Ascending aorta (tissue), 2 donors: Measurements from ENCODE around the gene PTGIS. TPM values are rescaled to one million over a fixed set of nuclear protein-coding genes. Genes with fewer than 3 reads are reported as not detected.

ENCODE experiments used
- DNase-seq, 2 donors: peaks; one replicate each; pipeline ENCODE4 v3.0.0-alpha.2; 2019; ENCODE audit warnings: low spot score in 2 of 2
- H3K27ac ChIP-seq, 2 donors: fragments of 200-600 bp; sonication (generic); one replicate each; pipeline ENCODE4 v1.5.1; 2016 to 2017; ENCODE audit warnings: mild to moderate bottlenecking in 1 of 2
- H3K27me3 ChIP-seq: fragments of 200-600 bp; sonication (generic); one replicate; pipeline ENCODE4 v1.5.1; 2017
- H3K36me3 ChIP-seq, 2 donors: fragments of 200-600 bp; sonication (generic); one replicate each; pipeline ENCODE4 v1.5.1; 2016
- H3K4me1 ChIP-seq, 2 donors: fragments of 200-600 bp; sonication (generic); one replicate each; pipeline ENCODE4 v1.5.1; 2016 to 2017; ENCODE audit warnings: mild to moderate bottlenecking in 1 of 2
- H3K4me3 ChIP-seq, 2 donors: fragments of 200-600 bp; sonication (generic); one replicate each; pipeline ENCODE4 v1.5.1; 2016 to 2017; ENCODE audit warnings: mild to moderate bottlenecking in 1 of 2
- H3K9me3 ChIP-seq, 2 donors: fragments of 200-600 bp; sonication (generic); one replicate each; pipeline ENCODE4 v1.5.1; 2016
- CTCF ChIP-seq, 3 experiments: fragments of 200-600 bp in 2 of 3; fragments of 450-650 bp in 1 of 3; sonication (generic) in 2 of 3; IDR thresholded peaks; one replicate each; pipeline ENCODE4 v1.5.1; 2016 to 2019; ENCODE audit warnings: antibody characterized with exemption in 3 of 3, mild to moderate bottlenecking in 1 of 3, moderate library complexity in 1 of 3
- intact Hi-C: fragments of 100-400 bp; cut with DNase I; formaldehyde crosslinking; loops from one replicate; pipeline ENCODE4 v1.15.1; 2023
- total RNA-seq: library from RNA; depleted of rRNA; stranded (reverse); fragments of >200 nt; gene quantifications from one replicate; pipeline ENCODE4 v1.1.0, GENCODE V29; 2016

PTGIS gene
- total RNA-seq, 1 donor from 2014 or later = 288 TPM

DNA sequence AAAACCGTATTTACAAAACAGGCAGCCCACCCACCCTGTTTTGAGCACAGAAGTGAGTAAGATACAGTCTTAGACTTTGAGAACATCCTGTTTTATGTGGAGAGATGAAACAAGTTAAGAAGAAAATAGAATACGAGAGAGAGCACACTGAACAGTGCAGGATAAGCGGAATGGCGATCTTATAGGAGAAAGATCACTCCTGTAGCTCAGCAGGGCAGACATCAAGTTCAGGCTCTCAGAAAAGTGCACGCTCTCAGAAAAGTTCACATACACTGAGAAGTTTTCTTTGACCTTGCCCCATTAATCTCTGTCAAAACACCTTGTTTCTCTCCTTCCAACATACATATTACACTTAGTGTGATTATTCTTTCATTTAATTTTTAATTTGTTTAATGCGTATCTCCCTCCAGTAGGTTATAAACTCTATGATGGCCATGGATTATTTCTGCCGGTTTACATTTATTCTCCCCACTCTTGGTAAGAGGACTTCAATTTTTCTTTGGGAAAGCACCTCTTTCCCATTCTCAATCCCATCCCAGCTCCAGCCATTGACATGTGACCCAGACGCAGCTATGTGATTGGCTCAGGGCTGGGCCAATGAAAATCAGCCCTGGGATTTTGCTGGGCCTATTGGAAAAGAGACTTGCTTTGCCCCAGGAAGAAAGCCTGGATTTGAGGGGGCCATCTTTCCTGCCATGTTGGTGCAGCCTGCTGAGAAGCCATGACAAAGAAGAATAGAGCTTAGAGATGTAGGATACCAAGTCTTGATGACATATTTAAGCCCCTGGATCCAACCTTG lies 101.6 kb downstream of the PTGIS start:
- intact Hi-C loops = no loop called here
- DNase-seq = no peak
- H3K9me3 ChIP-seq = no peaks in the 10 kb centered on the region
- H3K36me3 ChIP-seq = no peaks in the 10 kb centered on the region
- no peaks in the 10 kb centered on the region for H3K4me1 ChIP-seq
- H3K27ac ChIP-seq = no peak overlapping the region
- no peaks in the 10 kb centered on the region for H3K27me3 ChIP-seq
- no peak for TF ChIP-seq CTCF (IDR thresholded peaks at IDR 0.05)
- H3K4me3 ChIP-seq = no peak overlapping the region

GRCh38 chr20:49464556-49464955 lies 103.4 kb downstream of the PTGIS start:
- intact Hi-C loops = no loop called here
- DNase-seq = no peak
- no peaks in the 10 kb centered on the region for H3K9me3 ChIP-seq

DNA sequence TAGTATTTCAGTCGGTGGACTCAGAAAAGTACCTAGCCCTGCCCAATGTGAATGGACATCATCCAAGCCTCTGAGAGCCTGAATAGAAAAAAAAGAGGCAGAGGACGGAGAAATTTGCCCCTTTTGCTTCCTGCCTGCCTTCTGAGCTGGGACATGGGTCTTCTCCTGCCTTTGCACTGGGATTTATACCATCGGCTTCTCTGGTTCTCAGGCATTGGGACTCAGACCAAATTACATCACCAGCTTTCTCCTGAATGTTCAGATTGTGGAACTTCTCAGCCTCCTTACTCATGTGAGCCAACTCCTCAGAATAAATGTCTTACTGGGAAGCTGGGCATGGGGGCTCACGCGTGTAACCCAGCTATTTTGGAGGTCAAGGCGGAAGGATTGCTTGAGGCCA lies 105.3 kb downstream of the PTGIS start:
- intact Hi-C loops = no loop called here
- no peak overlapping the region for H3K4me3 ChIP-seq
- no peaks in the 10 kb centered on the region for H3K36me3 ChIP-seq
- DNase-seq = no peak
- no peaks in the 10 kb centered on the region for H3K9me3 ChIP-seq
- H3K27me3 ChIP-seq = no peaks in the 10 kb centered on the region
- no peak for TF ChIP-seq CTCF (IDR thresholded peaks at IDR 0.05)
- no peaks in the 10 kb centered on the region for H3K4me1 ChIP-seq
- no peak overlapping the region for H3K27ac ChIP-seq

More at GRCh38 chr20:49464556-49464955, 103.4 kb downstream of the PTGIS start:
- Histone ChIP-seq H3K27me3 (no peaks in the 10 kb centered on the region), H3K36me3 (no peaks in the 10 kb centered on the region), H3K4me1 (no peaks in the 10 kb centered on the region), H3K4me3 (no peak overlapping the region), H3K27ac (no peak overlapping the region)
- TF ChIP-seq CTCF (IDR thresholded peaks at IDR 0.05) = no peak

DNA sequence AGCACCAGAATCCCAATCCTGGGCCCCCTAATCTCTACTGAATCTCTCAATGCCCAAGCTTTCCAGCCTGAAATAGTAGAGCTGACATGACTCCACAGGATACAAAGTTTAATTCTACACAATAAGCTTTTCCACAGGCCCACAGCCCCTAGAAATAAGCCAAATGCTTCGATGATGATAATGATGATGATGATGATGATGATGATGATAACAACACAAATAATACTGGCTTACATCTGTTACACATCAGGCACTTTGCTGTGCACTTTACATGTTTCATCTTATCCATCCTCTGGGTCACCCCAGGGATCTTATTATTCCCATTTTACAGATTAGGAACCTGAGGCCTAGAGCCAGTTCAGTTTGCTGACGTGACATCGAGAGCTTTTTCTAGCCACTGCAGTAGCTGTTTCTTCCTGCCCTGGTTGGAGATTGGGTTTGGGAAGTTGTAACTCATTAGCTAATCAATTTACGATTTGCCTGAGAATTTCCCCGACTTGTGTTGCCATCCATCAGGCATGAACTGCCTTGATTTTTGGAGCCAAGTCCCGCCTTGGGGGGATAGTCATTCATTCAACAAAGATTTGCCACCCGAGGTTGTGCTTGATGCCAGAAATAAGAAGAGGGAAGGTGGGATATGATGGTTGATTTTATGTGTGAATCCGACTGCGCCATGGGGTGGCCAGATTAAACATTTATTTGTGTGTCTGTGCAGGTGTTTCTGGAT lies 105.9 kb downstream of the PTGIS start:
- Histone ChIP-seq H3K36me3 (no peaks in the 10 kb centered on the region), H3K27me3 (no peaks in the 10 kb centered on the region), H3K9me3 (no peaks in the 10 kb centered on the region), H3K27ac (no peak overlapping the region), H3K4me3 (no peak overlapping the region), H3K4me1 (no peaks in the 10 kb centered on the region)
- intact Hi-C loops = no loop called here
- no peak for DNase-seq
- TF ChIP-seq CTCF (IDR thresholded peaks at IDR 0.05) = no peak

DNA sequence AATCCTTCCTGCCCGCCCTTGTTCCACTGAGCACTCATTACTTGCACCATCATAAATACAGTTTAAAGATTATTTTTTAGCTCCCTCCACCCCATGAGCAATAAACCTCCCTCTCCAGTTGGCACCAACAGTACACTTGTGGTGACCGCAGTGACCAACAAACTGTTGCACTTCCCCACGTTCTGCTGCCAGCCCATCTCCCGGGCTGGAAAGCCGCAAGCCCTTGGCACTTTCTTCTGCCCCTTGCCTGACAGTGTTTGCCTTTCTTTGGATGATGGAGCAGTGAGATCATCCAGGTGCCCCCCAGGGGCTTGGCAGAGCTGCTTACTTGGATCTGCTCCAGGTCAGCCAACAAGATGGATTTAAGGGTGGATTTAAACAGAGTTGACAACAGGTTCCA lies 107.0 kb downstream of the PTGIS start:
- TF ChIP-seq CTCF (IDR thresholded peaks at IDR 0.05) = no peak
- Histone ChIP-seq H3K4me3 (no peak overlapping the region), H3K27me3 (no peaks in the 10 kb centered on the region), H3K27ac (no peak overlapping the region), H3K36me3 (no peaks in the 10 kb centered on the region), H3K9me3 (no peaks in the 10 kb centered on the region), H3K4me1 (no peaks in the 10 kb centered on the region)
- intact Hi-C loops = no loop called here
- DNase-seq = no peak
